HG02759 (cell line): ENCODE results near the gene RPL22.

ENCODE experiments used
- ATAC-seq: cut with Tn5 transposase; IDR thresholded peaks from one replicate; pipeline ENCODE4 v1.9.1; 2021; ENCODE audit warnings: mild to moderate bottlenecking, moderate library complexity; ENCODE audit not compliant: unreplicated experiment

The RPL22 gene

DNA sequence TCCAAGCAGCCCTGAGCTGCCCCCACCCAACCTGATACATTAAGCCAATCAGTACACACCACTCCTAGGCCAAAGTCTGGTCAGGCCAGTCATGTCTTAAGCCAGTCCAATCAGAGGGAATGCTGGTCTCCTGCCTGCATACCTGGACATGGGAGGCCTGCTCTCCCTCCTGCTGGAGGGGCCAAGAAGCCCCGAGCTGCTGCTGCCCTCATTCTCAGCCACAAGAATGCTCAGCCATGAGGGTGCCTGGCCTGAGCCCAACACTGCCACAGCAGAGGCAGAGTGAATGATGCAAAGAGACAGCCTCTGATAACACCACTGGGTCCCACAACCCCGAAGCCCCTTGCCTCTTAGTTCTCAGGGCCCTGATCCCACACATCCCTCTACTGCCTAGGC is 42.3 kb downstream of the RPL22 start:
- no peak for ATAC-seq

- no peak for ATAC-seq
These were observed 44.7 kb downstream of the RPL22 start for GRCh38 chr1:6154525-6155319.

DNA sequence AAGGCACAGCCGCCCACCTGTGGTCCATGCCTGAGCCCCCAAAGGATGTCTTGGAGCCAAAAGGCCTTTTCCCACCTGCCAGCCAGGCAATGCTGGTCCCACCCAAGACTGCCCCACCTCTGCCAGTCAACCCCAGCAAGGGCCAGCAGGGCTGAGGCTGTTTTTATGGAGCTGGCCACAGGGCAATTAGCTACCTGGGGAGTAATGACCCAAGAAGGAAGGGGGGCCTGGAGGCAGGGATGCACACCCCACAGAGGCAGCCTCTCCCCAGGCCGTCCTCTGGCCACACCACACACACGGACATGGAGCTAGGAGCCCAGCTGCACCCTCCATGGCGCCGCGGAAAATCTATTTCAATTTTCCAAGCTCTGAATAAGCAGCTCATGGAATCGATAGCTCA is 46.5 kb downstream of the RPL22 start:
- ATAC-seq, result no peak

DNA sequence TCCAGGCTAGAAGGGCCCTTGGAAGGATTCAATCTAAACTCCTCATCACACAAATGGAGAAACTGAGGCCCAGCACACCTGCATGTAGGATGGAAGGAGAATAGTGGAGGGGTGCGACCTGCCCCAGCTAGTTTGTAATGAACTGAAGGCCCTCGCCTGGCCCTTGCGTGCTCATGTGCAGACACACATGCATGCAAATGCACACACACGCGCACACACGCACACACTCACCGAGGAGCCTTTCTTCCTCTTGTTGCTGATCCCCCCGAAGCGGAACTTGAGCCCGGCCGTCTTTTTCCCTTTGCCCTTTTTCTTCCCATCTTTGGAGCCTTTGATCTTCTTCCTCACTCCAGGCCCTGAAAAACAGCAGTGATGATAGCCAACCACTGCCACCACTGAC is 47.2 kb downstream of the RPL22 start:
- no peak for ATAC-seq

- ATAC-seq, result no peak
These were observed 48.0 kb downstream of the RPL22 start for GRCh38 chr1:6151291-6151822.

DNA sequence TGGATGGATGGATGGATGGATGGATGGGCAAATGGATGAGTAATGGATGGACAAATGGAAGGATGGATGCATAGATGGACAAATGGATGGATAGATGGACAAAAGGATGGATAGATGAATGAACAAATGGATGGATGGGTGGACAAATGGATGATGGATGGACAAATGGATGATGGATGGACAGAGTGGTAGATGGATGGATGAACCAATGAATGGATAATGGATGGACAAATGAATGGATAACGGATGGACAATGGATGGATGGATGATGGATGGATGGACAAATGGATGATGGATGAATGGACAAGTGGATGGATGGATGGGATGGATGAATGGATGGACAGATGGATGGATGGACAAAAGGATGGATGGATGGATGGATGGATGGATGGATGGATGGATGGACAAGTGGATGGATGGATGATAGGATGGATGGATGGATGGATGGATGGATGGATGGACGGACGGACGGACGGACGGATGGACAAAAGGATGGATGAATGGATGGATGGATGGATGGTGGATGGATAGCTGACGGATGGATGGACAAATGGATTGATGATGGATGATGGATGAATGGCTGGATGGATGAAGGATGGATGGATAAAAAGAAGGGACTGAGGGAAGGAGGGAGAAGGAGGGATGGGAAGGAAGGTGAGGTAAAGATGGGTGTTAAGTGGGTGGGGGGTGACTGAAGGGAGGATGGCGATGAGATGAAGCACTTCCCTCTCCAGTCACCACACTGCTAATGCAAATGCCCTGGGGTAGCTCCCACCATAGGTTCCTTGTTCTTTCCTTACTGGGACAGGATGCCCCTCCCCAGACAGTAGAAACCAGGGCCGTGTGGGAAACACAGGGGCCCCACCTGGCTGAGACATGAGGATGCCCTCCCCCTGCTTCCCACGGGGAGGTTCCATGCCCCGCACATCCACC is 49.1 kb downstream of the RPL22 start:
- no peak for ATAC-seq

DNA sequence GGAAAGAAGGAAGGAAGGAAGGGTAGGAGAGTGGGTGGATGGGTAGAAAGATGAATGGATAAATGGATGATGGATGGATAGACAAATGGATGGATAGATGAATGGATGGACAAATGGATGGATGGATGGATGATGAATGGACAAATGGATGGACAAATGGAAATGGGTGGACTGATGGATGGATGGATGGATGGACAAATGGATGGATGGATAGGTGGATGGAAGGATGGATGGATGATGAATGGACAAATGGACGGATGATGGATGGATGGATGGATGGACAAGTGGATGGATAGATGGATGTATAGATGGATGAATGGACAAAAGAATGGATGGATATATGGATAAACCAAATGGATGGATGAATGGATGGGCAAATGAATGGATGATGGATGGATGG is 49.8 kb downstream of the RPL22 start:
- ATAC-seq, result no peak

GRCh38 chr1:6148497-6149241 is 50.7 kb downstream of the RPL22 start:
- ATAC-seq, result no peak

- no peak for ATAC-seq
These were observed 53.5 kb downstream of the RPL22 start for GRCh38 chr1:6145864-6146410.

GRCh38 chr1:6145396-6145750 is 54.0 kb downstream of the RPL22 start:
- no peak for ATAC-seq

DNA sequence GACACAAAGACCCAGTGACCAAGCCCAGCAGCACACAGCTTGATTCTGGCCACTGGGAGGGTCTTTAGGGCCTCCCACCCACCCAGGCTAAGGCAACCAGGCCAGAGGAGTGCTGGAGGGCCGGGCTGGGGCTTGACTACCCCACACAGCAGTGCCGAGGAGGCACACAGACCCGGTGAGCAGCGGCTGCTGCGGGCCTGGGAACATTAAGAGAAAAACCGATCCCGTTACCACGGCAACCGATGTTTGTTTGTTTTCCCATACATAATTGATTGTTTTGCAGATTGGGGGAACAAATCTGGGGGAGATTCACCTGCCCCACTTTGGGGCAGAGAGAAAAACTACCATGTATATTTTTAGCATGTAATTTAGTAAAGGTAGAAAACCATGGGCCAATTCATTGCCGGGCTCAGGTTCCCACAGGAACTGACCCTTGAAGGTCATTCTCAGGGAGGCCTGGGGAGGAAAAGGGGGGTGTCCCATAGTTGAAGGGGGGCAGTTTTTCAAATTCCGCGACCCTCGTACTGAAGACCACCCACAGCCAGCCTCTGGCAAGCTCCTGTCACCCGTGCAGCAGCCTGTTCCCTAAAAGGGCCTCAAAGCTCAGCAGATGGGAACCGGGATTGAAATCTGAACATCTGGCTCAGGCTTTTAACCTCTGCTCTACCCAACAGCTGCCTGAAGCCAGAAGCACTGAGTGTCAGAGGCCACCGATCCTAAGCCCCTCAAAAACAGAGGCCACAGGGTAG is 54.6 kb downstream of the RPL22 start:
- no peak for ATAC-seq

- no peak for ATAC-seq
These were observed 55.2 kb downstream of the RPL22 start for GRCh38 chr1:6144175-6144574.

GRCh38 chr1:6143395-6143794 is 56.0 kb downstream of the RPL22 start:
- ATAC-seq, result no peak

GRCh38 chr1:6142734-6143133 is 56.7 kb downstream of the RPL22 start:
- no peak for ATAC-seq

DNA sequence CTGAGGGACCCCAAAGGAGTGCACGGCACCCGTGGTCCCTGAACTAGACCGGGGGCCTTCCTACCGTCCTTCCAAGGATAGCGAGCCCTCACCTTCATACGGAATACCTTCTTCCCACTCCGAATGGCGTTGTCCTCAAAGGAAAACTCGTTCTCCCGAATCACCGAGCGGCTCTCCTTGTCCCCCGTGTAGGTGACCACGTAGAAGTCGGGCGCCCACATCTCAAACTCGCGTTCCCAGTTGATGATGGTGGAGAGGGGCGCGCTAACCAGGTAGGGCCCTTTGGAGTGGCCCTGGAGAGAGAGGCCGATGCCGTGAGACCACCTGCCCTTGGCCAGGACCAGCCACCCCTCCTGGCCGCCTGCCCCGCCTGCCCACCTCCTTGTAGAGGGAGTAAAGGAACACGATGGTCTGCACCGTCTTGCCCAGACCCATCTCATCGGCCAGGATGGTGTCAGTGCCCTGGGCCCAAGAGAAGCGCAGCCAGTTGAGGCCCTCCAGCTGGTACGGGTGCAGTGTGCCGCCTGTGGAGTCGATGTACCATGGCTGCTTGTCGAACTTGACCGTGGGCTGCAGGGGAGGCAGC is 57.3 kb downstream of the RPL22 start:
- ATAC-seq, result no peak

GRCh38 chr1:6141592-6141991 is 57.8 kb downstream of the RPL22 start:
- ATAC-seq, result no peak

DNA sequence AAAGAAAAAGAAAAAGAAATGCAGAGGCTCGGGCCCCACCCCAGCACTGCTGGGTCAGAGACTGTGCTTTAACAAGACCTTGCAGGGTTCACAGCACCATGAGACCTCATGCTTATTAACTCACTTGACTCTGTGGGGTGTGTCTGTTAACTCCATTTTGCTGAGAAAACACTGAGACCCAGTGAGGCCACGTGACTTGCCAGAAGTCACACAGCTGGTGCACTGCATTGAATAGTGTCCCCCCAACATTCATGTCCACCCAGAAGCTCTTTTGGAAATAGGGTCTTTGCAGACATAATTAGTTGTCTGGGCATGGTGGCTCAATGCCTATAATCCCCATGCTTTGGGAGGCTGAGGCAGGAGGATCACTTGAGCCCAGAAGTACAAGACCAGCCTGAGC is 59.0 kb downstream of the RPL22 start:
- ATAC-seq, result no peak

DNA sequence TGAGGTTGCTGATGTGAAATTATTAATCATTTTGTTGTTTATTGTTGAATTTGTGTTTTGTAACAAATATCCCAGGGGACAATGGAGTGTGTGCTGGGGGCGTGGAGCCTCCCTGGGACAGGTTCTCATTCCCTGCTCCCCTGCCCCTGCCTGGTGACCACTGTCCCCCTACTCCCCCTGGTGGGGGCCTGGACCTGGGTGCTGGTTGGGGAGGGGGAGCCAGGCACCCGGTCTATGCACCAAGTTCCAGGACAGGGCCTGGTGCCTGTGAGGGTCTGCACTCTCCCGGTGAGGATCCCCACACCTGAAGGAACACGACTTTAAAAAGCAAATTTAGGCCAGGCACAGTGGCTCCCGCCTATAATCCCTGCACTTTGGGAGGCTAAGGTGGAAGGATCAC is 61.6 kb downstream of the RPL22 start:
- no peak for ATAC-seq

DNA sequence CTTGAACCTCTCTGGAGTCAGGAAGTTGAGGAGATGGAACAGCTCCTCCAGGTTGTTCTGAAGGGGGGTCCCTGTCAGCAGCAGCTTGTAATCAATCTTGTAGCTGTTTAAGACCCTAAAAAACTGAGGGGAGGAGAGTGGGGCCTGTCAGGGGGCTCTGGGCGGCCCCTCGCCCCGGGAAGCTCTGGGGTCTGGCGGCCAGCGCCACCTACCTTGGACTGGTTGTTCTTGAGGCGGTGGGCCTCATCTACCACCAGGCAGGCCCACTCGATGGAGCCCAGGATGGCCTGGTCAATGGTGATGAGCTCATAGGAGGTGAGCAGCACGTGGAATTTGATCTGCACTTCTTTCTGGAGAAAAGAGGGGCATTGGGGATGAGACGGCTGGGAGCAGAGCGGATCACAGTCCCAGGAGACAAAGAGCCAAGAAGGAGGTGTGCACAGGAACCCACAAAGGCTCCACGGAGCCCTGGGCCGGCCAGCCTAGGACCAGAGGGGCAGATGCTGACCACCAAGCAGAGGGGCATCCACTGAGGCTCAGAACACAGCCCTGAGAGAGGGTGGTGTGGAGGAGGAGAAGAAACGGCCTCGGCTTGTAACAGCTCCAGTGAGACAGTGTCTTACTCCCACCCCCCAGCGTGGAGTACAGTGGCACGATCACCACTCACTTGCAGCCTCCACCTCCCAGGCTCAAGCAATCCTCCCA is 62.7 kb downstream of the RPL22 start:
- no peak for ATAC-seq
